ENCODE results near the gene NF2.

The NF2 gene

GRCh38 chr22:29726106-29726505, 122.7 kb downstream of the NF2 start:
- DNase-seq = no peak

- DNase-seq = no peak
Observed at GRCh38 chr22:29726512-29727130, 123.2 kb downstream of the NF2 start.

- DNase-seq = no peak
Observed at GRCh38 chr22:29727131-29727523, 123.7 kb downstream of the NF2 start.

- no peak for DNase-seq
Observed at GRCh38 chr22:29729161-29729560, 125.7 kb downstream of the NF2 start.

GRCh38 chr22:29731058-29731850, 127.8 kb downstream of the NF2 start:
- no peak for DNase-seq

GRCh38 chr22:29732883-29733282, 129.4 kb downstream of the NF2 start:
- no peak for DNase-seq

- peak; percentile 61 for DNase-seq
Observed at GRCh38 chr22:29733362-29734201, 130.1 kb downstream of the NF2 start.

- no peak for DNase-seq
Observed at GRCh38 chr22:29734406-29734805, 131.0 kb downstream of the NF2 start.

- DNase-seq = no peak
Observed at GRCh38 chr22:29734838-29735237, 131.4 kb downstream of the NF2 start.

GRCh38 chr22:29735416-29735815, 132.0 kb downstream of the NF2 start:
- DNase-seq = no peak

- DNase-seq = no peak
Observed at GRCh38 chr22:29737251-29738117, 134.1 kb downstream of the NF2 start.

GRCh38 chr22:29738118-29738815, 134.8 kb downstream of the NF2 start:
- no peak for DNase-seq

GRCh38 chr22:29739346-29739875, 136.0 kb downstream of the NF2 start:
- DNase-seq = no peak

GRCh38 chr22:29740216-29740615, 136.8 kb downstream of the NF2 start:
- no peak for DNase-seq

- no peak for DNase-seq
Observed at GRCh38 chr22:29741926-29742325, 138.5 kb downstream of the NF2 start.

GRCh38 chr22:29742326-29742725, 138.9 kb downstream of the NF2 start:
- no peak for DNase-seq

- peak; percentile 94 for DNase-seq
Observed at GRCh38 chr22:29744902-29745301, 141.5 kb downstream of the NF2 start.

- no peak for DNase-seq
Observed at GRCh38 chr22:29747832-29748231, 144.4 kb downstream of the NF2 start.

Data from DMS79 (cell line).